Upper lobe of left lung (tissue), 4 donors: ENCODE measurements around the gene UBD.

Experiments used
- EP300 ChIP-seq, 4 donors: sonication (generic); formaldehyde crosslinking; IDR thresholded peaks; one replicate each; pipeline ENCODE4 v1.5.1; 2017; ENCODE audit warnings: antibody characterized with exemption in 4 of 4, control low read depth in 2 of 4
- POLR2A ChIP-seq, 4 donors: fragments of 450-650 bp; IDR thresholded peaks; one replicate each; pipeline ENCODE4 v1.5.1; 2016 to 2017; ENCODE audit warnings: antibody characterized with exemption in 4 of 4, mild to moderate bottlenecking in 2 of 4
- POLR2AphosphoS5 ChIP-seq, 2 donors: sonication (generic); formaldehyde crosslinking; IDR thresholded peaks; one replicate each; pipeline ENCODE4 v1.5.1; 2017; ENCODE audit warnings: antibody characterized with exemption in 2 of 2
- TF ChIP-seq, protein P1 (sequence below), 6 experiments: fragments of 450-650 bp in 4 of 6; fragments of 200-600 bp in 2 of 6; sonication (generic) in 2 of 6; IDR thresholded peaks; one replicate each; pipeline ENCODE4 v1.5.1; 2016 to 2019; ENCODE audit warnings: antibody characterized with exemption in 6 of 6

DNA sequence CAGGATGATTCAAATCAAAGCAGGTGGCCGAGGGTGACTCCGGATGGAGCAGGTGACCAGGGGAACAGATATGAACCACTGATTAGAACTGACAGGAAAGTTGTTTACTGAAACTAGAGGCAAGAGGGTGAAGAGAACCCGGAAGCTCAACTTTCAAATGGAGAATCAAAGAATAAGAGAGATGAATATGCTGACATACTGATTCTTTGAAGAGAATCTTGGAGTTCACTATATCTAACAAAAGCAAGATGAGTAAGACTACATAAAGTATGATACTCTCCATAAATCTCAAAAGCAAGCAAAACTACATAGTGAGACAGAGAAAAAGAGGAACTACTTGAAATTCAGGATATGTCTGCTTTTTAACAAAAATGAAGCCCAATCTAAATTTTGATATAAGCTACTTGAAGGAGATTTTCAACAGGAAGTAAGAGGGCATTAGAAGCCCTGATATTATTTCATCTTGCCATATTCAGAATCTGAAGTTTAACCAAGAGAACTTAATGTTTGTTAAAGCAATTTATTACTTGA is 4.0 kb upstream of the UBD start:
- TF ChIP-seq, protein P1, sequence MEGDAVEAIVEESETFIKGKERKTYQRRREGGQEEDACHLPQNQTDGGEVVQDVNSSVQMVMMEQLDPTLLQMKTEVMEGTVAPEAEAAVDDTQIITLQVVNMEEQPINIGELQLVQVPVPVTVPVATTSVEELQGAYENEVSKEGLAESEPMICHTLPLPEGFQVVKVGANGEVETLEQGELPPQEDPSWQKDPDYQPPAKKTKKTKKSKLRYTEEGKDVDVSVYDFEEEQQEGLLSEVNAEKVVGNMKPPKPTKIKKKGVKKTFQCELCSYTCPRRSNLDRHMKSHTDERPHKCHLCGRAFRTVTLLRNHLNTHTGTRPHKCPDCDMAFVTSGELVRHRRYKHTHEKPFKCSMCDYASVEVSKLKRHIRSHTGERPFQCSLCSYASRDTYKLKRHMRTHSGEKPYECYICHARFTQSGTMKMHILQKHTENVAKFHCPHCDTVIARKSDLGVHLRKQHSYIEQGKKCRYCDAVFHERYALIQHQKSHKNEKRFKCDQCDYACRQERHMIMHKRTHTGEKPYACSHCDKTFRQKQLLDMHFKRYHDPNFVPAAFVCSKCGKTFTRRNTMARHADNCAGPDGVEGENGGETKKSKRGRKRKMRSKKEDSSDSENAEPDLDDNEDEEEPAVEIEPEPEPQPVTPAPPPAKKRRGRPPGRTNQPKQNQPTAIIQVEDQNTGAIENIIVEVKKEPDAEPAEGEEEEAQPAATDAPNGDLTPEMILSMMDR (IDR thresholded peaks at IDR 0.05), result no peak
- no peak for TF ChIP-seq POLR2A (IDR thresholded peaks at IDR 0.05)
- TF ChIP-seq POLR2AphosphoS5 (IDR thresholded peaks at IDR 0.05), result no peak
- no peak for TF ChIP-seq EP300 (IDR thresholded peaks at IDR 0.05)
